ENCODE results near the gene KLF5.

DNA sequence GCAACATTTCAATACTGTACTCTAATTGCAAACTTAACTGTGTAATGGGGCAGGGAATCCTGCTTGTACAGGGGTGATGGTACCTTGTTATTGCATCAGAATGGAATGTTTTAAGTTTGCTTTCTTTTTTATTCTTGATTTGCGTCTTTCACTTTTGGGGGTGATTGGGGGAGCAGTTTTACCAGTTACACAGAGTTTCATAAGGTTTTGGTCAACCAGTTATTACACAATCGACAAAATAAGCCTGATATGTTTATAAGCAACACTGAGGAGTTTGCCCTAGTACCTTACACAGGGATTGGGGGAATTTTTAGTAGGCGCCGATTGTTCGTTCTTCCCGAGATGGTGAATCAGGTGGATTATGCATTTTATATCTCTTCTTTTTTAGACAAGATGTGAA lies 2.7 kb downstream of the KLF5 start:
- TF ChIP-seq, protein P1, sequence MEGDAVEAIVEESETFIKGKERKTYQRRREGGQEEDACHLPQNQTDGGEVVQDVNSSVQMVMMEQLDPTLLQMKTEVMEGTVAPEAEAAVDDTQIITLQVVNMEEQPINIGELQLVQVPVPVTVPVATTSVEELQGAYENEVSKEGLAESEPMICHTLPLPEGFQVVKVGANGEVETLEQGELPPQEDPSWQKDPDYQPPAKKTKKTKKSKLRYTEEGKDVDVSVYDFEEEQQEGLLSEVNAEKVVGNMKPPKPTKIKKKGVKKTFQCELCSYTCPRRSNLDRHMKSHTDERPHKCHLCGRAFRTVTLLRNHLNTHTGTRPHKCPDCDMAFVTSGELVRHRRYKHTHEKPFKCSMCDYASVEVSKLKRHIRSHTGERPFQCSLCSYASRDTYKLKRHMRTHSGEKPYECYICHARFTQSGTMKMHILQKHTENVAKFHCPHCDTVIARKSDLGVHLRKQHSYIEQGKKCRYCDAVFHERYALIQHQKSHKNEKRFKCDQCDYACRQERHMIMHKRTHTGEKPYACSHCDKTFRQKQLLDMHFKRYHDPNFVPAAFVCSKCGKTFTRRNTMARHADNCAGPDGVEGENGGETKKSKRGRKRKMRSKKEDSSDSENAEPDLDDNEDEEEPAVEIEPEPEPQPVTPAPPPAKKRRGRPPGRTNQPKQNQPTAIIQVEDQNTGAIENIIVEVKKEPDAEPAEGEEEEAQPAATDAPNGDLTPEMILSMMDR (IDR thresholded peaks at IDR 0.05), result no peak
- no peak for TF ChIP-seq POLR2A (IDR thresholded peaks at IDR 0.05; ENCODE audit: low read depth)
